GM10266 (cell line): ENCODE measurements around the gene CNTN1.

Source experiments
- DNase-seq: peaks from one replicate; pipeline ENCODE4 v3.0.0; 2012; ENCODE audit errors: extremely low spot score
- CTCF ChIP-seq: IDR thresholded peaks from 2 replicates; pipeline ENCODE4 v1.5.1; 2012; ENCODE audit warnings: mild to moderate bottlenecking, low read depth; ENCODE audit not compliant: control insufficient read depth, insufficient read depth; ENCODE audit errors: missing control alignments

The CNTN1 gene

GRCh38 chr12:41034686-41035085 lies 342.4 kb downstream of the CNTN1 start:
- DNase-seq, result no peak

GRCh38 chr12:41039461-41039860 lies 347.2 kb downstream of the CNTN1 start:
- no peak for TF ChIP-seq CTCF
- no peak for DNase-seq

More at GRCh38 chr12:41034686-41035085, 342.4 kb downstream of the CNTN1 start:
- no peak for TF ChIP-seq CTCF

GRCh38 chr12:41045509-41045908 lies 353.3 kb downstream of the CNTN1 start:
- no peak for TF ChIP-seq CTCF
- DNase-seq, result no peak

GRCh38 chr12:41049033-41049432 lies 356.8 kb downstream of the CNTN1 start:
- no peak for TF ChIP-seq CTCF

GRCh38 chr12:41051954-41052353 lies 359.7 kb downstream of the CNTN1 start:
- no peak for TF ChIP-seq CTCF
- DNase-seq, result no peak

More at GRCh38 chr12:41049033-41049432, 356.8 kb downstream of the CNTN1 start:
- no peak for DNase-seq

GRCh38 chr12:41052441-41052840 lies 360.2 kb downstream of the CNTN1 start:
- no peak for DNase-seq
- TF ChIP-seq CTCF, result no peak

GRCh38 chr12:41053046-41053445 lies 360.8 kb downstream of the CNTN1 start:
- DNase-seq, result no peak
- no peak for TF ChIP-seq CTCF
